ENCODE measurements around the gene HES3. TPM values are rescaled to one million over a fixed set of nuclear protein-coding genes. Genes with fewer than 3 reads are reported as not detected.

HES3 gene
- total RNA-seq, 1 experiment from 2014 or later = not detected

- DNase-seq (ENCODE audit: extremely low read depth, low read depth) = peak; percentile 67
These were observed 1.3 kb downstream of the HES3 start for GRCh38 chr1:6245086-6245868.

- DNase-seq (ENCODE audit: extremely low read depth, low read depth) = no peak
These were observed 2.0 kb downstream of the HES3 start for GRCh38 chr1:6245869-6246496.

GRCh38 chr1:6246497-6247467, 2.8 kb downstream of the HES3 start:
- DNase-seq (ENCODE audit: extremely low read depth, low read depth) = peak; percentile 43

DNA sequence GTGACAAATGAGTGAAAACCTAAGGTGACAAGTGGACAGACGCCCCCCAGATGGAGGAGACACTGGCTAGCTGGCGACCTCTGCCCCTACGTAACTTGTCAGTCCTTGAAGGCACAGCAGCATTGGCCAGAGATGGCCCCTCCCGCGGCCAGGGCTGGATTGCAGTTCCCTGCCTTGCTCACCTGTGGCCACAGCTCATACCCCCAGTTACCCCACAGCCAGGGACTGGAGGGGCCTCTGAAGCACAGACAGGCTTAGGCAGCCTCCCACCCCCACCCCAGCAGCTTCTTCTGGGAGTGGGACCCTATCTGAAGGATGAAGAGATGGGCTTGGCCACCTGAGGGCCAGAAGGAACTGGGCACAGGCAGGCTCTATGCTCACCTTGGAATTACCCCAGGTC, 3.7 kb downstream of the HES3 start:
- no peak for DNase-seq (ENCODE audit: extremely low read depth, low read depth)

GRCh38 chr1:6248161-6248776, 4.3 kb downstream of the HES3 start:
- no peak for DNase-seq (ENCODE audit: extremely low read depth, low read depth)

- no peak for DNase-seq (ENCODE audit: extremely low read depth, low read depth)
These were observed 5.2 kb downstream of the HES3 start for GRCh38 chr1:6248932-6249738.

DNA sequence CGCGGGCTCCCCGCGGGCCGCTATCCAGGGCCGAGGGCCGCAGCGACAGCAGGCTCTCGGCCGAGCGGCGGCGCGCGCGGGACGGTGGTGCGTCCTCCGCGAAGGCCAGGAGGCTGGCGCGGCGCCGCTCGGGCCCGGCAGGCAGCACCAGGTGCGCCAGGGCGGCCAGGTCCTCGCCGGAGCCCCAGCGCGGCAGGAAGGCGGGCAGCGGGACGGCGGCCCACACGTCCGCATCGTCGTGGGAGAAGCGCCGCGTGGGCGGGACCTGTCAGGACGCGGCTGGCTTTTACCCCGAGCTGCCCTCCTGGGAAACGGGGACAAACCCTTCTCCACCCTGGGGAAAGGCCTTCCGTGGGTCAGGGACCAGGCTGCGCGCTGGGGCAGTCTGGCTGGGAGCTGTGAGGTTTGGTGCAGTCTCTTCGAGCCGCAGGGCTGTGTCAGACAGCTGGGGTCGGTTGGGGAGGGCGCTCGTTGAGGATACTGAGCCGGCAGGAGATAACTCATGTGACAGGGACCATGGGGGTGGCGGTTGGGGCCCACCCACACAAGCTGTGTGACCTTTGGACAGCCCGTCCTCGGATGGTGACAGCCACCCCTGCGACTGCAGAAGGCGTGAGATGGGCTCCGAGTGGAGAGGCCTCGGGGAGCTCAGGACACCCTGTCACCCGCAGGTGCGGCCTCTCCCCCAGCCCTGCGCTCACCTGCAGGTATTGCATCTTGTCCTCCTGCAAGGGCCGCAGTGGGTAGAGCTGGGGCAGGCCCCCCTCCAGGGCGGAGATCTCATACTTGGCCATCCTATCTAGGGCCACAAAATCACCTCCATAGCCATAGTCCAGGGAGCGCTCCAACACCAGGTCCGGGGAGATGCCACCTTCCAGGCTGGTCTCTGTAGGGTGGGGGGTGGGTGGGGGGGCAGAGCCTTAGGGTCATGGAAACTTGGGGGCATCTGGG, 6.0 kb downstream of the HES3 start:
- DNase-seq (ENCODE audit: extremely low read depth, low read depth) = no peak

- no peak for DNase-seq (ENCODE audit: extremely low read depth, low read depth)
These were observed 7.3 kb downstream of the HES3 start for GRCh38 chr1:6251233-6251632.

DNA sequence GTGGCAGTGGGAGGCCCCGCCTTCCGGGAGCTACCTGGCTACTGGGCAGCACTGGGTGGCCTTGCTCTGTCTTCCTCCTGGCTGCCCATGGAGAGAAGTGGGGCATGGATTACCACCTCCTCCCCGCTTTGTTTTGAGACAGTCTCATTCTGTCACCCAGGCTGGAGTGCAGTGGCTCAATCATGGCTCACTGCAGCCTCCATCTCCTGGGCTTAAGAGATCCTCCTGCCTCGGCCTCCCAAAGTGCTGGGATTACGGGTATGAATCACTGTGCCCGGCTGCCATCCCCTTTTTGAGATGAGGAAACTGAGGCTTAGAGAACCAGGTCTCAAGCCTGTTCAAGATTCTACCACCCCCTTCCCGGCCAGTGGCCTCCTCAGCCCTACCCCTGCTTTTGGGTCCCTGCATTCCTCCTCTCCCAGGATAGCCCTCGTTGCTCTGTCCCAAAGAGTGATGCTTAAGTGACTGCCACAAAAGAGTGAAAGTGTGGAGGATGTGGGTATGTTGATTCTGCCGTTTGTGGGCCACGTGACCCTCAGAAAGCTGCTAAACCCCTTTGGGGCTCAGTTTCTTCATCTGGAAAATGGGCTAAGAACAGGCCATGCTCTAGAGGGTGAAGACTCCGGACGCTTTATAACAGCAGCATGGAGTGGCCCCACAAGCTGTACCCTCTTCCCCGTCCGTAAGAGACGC, 7.8 kb downstream of the HES3 start:
- DNase-seq (ENCODE audit: extremely low read depth, low read depth) = no peak

DNA sequence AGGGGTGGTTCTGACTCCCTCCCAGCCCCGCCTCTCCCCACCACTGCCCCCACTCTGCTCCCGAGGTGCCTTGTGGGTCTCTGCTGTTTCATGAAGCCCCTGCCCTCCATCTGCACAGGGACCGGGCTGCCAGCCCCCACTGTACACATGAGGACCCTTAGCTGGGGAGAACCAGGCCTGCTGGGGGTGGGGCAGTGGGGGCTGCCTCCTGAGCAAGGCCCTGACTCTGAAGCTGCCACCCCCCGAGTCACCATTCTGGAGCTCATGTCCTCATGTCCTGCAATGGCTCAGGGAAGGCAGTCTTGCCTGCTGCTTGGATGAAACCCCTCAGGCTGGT, 8.4 kb downstream of the HES3 start:
- no peak for DNase-seq (ENCODE audit: extremely low read depth, low read depth)

- no peak for DNase-seq (ENCODE audit: extremely low read depth, low read depth)
These were observed 9.4 kb downstream of the HES3 start for GRCh38 chr1:6253380-6253779.

DNA sequence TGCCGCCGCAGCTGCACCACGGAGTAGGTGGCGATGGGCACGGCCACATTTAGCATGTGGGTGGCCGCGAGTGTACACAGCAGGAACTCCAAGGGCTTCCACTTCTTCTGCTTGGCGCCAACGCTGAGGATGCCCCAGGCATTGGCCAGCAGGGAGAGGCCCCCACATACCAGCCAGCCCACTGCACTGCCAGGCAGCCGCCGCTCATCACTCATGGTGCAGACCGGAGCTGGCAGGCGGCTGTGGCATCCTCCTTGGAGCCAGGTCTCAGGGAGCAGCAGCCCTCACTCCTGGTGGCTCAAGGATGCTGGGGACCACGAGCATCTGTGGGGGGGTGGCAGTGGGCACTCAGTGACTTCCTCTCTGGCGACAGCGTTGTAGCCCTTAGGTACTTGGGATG, 10.7 kb downstream of the HES3 start:
- no peak for DNase-seq (ENCODE audit: extremely low read depth, low read depth)

GRCh38 chr1:6256645-6257044, 12.7 kb downstream of the HES3 start:
- DNase-seq (ENCODE audit: extremely low read depth, low read depth) = no peak

DNA sequence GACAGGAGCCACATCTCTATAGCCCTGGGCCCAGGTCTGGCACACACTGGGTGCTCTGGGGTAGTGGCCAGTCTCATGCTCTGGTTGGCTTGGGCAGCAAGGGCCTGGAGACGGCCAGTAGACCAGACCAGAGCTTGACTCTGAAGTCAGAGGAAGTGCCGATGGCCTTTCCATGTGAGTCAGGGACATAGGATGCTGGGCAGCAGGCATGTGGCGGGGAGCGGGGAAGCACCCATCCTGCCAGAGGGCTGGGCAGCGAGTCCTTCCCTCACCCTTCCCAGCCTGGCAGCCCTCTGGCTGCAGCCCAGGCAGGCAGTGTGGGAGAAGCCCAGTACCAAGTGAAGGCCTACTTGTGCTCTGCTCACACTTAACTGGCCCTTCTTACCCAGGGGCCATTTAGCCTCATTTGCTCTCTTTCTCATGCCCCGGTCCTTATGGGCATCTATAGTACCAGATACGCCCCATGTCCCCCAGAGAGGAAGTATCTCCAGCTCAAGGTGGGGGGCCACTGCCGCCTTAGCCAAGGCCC, 13.6 kb downstream of the HES3 start:
- DNase-seq (ENCODE audit: extremely low read depth, low read depth) = no peak

- DNase-seq (ENCODE audit: extremely low read depth, low read depth) = no peak
These were observed 14.7 kb downstream of the HES3 start for GRCh38 chr1:6258675-6259074.

DNA sequence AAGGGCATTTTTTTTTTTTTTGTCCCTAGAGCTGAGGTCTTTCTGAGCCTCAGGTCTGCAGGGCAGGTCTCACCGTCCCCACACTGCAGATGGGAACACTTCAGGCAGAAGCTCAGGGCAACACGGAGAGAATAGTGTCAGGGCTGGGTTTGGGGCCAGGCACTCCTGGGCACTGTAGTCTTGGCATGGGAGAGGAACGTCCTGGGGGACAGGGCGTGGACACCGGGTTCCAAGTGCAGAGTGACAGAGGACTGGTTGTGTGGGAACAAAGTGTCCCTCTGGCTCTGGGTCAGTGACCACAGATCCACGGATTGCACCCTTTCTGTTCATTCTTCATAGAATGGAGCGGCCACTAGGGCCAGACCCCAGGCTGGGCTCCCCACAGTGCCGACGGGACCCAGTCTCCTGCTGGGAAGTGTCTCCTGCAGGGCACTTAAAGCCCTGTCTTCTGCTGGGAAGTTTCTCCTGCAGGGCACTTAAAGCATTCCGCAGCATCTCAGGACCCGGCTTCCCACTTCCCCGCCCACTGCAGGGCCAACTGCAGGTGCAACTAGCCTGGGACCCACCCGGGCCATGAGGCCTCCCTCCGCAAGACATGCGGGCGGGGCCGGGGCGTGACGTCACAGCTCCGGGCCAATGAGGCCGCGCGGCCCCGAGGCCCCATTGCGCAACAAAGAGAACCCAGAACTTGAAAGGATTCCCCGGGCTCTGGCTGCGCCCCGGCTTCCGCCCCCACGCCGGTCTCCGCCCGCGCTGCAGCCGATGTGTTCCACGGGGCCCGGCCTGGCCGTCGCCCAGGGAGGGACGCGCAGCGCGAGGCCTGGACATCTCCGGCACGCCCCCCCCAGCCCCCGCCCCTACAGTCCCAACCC, 15.7 kb downstream of the HES3 start:
- peak; percentile 63 for DNase-seq (ENCODE audit: extremely low read depth, low read depth)

GRCh38 chr1:6260433-6260934, 16.5 kb downstream of the HES3 start:
- DNase-seq (ENCODE audit: extremely low read depth, low read depth) = no peak
